Activated effector memory CD4-positive, alpha-beta T cell treated with anti-CD3 and anti-CD28 coated beads, Interleukin-2, amount 50 U/mL, for 16 hours (primary cell): Measurements from ENCODE around the gene C5orf47.

ENCODE experiments used
- DNase-seq: peaks from one replicate; pipeline ENCODE4 v3.0.0-alpha.2; 2020

C5orf47 gene

GRCh38 chr5:174044466-174045254, 55.7 kb downstream of the C5orf47 start:
- no peak for DNase-seq

- DNase-seq: no peak
Observed at GRCh38 chr5:174045470-174046025, 56.6 kb downstream of the C5orf47 start, which contains the start of gene NSG2. Gene NSG2 (plus strand): TSS chr5:174045706. CDS start chr5:174046756, 1,050 bp downstream.

- no peak for DNase-seq
Observed at GRCh38 chr5:174046558-174046957, 57.6 kb downstream of the C5orf47 start.

- DNase-seq: no peak
Observed at GRCh38 chr5:174047472-174048099, 58.6 kb downstream of the C5orf47 start.

- DNase-seq: no peak
Observed at GRCh38 chr5:174052636-174053035, 63.7 kb downstream of the C5orf47 start.

GRCh38 chr5:174053905-174054304, 64.9 kb downstream of the C5orf47 start:
- no peak for DNase-seq
